Stimulated activated CD4-positive, alpha-beta T cell treated with anti-CD3 and anti-CD28 coated beads, TNF-alpha, amount 100 ng/mL, for 1 hour (primary cell): ENCODE results near the gene IDH3A.

Source experiments
- DNase-seq, 3 donors: peaks; one replicate each; pipeline ENCODE4 v3.0.0-alpha.2; 2020; ENCODE audit warnings: low read depth in 3 of 3, low spot score in 1 of 3

Gene IDH3A

DNA sequence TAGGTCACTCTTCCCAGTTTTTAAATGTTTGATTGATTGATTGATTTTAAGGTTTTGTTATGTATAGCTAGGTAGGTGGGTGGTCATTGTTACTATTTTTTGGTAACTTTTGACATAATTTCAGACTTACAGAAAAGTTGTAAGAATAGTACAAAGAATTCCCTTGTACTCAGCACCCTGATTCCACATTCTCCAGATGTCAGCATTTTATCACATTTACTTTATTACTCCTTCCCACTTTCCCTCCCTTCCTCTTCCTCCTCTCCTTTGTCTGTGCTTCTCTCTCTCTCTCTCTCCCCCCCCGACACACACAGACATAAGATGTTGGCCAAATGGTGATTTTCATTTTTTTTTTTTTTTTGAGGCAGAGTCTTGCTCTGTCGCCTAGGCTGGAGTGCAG, 14.8 kb downstream of the IDH3A start:
- no peak for DNase-seq

DNA sequence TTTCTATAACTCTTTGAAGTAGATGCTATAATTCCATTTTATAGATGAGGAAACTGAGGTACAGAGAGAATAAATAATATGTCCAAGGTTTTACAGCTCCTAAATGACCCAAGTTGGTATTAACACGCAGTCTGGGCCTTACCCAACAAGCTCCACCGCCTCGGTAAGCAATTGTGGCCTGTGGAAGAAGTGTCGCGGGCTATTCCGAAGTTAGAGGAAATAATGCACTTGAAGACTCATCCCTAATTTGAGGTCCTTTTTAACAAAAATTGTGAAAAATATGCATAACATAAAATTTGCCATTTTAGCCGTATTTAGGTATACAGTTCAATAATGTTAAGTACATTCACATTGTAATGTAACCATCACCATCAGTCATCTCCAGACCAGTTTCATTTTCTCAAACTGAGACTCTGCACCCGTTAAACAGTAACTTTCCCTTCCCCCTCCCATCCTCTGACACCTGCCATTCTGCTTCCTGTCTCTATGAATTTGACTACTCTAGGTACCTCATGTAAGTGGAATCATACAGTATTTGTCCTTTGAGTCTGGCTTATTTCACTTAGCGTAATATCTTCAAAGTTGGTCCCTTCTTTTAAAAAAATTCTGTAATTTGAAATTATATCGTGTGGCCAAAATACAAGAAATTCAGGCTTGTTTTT, 18.2 kb downstream of the IDH3A start:
- DNase-seq = no peak

DNA sequence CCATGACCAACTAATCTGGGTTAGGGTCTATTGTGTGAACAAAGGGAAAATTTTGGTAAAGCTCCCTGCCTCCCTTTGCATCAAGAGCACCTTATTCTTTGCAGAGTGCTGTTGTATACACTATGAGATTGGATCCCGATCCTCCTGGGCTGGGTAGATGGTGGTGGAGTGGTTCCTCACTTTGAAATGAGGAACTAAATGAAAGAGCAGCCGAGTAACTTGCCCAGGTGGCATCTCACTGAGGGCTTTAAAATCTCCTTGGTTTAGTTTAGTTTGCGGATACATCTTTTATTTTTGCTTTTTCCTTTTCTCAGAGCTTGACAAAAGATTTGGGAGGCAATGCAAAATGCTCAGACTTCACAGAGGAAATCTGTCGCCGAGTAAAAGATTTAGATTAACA, 19.4 kb downstream of the IDH3A start:
- DNase-seq = no peak

DNA sequence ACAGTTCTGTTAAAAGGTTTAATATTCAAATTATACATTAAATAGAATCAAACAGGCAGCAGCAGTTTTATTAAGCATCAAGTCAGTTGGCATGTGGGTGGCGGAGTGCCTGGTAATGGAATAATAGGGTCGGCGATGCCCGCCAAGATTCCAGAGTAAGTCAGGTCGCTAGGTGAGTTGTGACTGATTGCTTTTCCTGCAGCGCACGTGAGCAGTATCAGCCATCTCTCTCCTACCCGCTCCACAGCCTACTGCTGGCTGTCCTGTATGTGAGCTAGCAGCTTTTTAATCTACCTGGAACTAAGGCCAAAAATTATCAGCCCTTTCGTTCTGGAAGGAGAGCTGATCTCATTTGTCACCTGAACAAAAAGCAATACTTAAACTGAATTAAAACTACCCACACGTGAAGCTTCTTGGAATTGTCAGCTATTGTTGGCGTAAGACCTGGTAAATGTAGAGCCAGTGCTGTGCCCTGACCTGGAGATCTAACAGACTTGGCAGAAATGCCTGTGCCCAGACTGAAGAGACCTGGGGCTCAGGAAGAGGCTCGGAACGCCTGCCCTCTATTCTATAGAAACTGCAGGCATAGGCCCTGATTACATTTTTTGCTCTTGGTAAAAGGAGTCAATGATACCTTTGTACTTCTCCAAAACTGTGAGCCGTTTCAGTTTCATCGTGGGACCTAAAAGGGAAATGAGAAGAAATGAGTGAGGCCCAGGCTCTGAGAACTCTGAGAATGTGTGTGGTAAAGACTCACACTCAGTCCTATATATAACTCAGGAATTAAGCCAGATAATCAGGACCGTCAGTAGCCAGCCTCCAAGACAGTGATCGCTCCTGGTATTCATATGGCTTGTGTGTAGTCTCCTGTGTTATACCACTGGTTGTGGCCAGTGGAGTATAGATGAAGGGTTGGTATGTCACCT, 21.9 kb downstream of the IDH3A start:
- no peak for DNase-seq

DNA sequence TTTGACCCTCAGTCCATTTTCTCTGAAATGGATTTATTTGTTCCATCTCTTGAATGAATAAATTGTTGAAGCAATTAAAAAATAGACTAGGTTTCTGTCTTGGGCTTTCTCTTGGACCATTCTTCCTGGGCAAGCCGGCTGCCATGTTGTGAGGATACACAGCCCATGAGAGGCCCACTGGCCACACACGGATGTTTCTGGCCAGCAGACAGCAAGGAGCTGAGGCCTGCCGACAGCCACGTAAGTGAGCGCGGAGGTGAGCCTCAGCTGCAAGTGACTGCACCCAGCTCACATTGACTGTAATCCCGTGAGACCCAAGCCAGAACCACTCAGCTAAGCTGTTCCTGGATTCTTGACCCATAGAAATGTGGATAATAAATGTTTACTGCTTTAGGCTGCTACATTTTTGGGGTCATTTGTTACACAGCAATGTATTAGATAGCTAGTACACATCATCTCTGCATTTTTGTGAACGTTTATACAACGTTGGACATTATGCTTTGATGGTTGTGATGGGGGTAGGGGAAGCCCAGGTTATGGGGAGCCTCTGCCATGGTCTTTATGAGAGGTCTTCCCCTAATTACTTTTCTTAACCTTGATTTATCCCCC, 22.8 kb downstream of the IDH3A start:
- DNase-seq = no peak

DNA sequence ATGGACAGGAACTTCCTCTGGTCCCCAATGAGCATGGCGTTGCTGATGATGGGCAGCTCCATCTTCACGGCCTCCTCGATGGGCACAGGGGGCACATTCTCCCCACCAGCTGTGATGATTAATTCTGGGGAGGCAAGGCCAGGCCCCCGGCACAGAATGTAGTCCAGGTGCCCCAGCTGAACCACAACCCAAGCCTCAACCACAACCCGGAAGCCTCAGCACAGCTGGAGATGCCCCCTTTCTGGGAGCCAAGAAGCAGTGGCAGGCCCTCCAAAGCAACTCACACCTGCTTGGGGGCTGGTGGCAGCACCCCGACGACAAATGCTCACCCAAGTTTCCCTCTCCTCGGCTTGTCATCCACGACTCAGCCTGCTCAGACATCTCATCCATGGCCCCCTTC, 25.2 kb downstream of the IDH3A start:
- no peak for DNase-seq

DNA sequence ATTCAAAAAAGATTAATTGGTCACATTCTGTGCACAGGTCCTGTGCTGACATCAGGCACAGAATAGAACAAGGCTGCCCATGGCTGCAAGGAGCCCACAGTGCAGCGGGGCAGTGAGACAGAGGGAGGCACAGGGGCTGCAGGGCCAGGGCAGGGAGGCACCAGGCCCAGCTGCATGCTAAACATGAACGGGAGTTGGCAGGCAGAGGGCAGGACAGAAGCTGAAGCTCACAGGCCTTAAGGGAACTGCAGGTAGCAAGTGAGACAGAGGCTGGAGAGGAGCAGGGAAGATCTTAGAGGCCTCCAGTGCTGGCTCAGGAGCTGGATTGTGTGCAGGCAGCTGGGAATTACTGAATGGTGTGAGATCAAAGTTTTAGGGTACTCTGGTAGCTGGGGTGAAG, 26.2 kb downstream of the IDH3A start:
- DNase-seq = no peak

GRCh38 chr15:78177447-78177873, 28.3 kb downstream of the IDH3A start:
- DNase-seq = peak in 1 of 3 donors; percentile 12

GRCh38 chr15:78178064-78178463, 28.9 kb downstream of the IDH3A start:
- DNase-seq = no peak

- no peak for DNase-seq
Measured at GRCh38 chr15:78179286-78179840, 30.2 kb downstream of the IDH3A start.

DNA sequence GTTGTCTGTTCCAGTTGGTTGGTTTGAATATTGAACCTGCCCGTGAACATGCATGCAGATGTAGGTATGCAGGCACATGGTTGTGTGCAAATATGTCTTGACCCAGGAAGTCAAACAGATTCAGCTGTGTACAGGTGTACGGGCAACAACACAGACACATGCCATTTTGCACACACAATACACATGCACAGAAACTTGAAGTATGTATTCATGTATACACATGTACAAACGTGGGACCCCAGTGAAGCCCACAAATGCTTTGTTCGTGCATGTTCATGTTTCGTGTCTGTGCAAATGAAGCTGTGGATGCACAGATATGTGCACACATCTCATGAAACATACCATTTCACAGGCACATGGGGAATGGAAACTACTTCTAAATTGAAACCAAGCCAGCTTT, 30.7 kb downstream of the IDH3A start:
- no peak for DNase-seq

- DNase-seq = no peak
Measured at GRCh38 chr15:78182336-78182700, 33.2 kb downstream of the IDH3A start.

DNA sequence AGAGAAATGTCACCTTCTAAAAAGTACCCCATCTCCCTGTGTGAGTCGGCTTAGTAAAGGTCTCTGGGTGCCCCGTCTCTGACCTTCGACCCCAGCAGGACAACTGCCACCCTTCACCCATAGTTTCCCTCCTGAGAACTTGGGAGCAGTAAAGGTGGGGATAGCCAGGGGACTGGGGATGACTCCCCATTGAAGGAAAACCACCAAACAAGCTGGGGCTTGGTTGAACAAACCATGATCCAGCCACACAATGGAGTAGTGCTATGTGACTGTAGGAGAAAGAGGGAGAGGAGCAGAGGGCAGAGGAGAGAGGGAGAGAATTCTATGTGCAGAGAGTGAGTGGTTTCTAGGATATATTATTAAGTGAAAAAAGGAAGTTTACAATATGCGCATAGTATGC, 33.7 kb downstream of the IDH3A start:
- no peak for DNase-seq

GRCh38 chr15:78192826-78193594, 43.8 kb downstream of the IDH3A start:
- no peak for DNase-seq

- no peak for DNase-seq
Measured at GRCh38 chr15:78193731-78194567, 44.8 kb downstream of the IDH3A start.

GRCh38 chr15:78194568-78194925, 45.4 kb downstream of the IDH3A start:
- DNase-seq = no peak

- peak in 2 of 3 donors; percentile 15 to 33 for DNase-seq
Measured at GRCh38 chr15:78195735-78196201, 46.6 kb downstream of the IDH3A start.

- DNase-seq = no peak
Measured at GRCh38 chr15:78197632-78198031, 48.5 kb downstream of the IDH3A start.

DNA sequence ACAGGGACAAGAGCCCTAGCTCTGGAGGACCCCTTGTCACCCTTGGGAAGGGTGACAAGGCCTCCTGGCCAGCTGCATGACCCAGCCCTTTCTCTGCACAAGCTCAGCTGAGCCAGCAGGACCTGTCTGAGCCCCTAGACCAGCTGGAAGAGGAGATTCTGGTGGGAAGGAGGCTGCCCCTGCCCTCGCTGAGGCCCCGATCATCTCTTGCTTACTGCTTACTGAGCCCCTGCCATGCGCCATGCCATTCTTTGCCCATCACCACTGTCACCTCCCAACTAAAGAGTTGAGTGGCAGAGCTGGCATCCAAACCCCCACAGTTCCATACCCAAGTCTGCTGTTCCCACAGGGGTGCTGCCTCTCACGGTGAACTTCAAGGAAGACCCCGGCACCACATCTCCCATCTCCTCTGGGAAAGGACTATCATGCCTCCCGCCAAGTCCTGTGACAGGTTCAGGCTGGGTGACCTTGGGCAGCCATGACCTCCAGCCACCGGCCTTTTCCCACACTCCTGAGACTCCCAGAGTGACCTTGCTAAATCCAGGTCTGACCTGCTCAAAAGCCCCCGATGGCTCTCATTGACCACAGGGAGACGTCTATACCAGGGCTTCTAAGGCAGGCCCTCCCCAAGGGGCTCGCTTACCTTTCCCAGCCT, 51.2 kb downstream of the IDH3A start:
- DNase-seq = no peak
